Left renal cortex interstitium (tissue), 4 donors: ENCODE data around the gene KLK5. TPM values are rescaled to one million over a fixed set of nuclear protein-coding genes. Genes with fewer than 3 reads are reported as not detected.

Experiments used
- DNase-seq, 4 donors: peaks; one replicate each; pipeline ENCODE4 v3.0.0-alpha.2; 2013; ENCODE audit warnings: low read depth in 4 of 4, low spot score in 2 of 4, missing footprints in 1 of 4
- polyA plus RNA-seq, 4 donors: library from polyadenylated mRNA; unstranded; fragments of 120-200 nt; gene quantifications; one replicate each; pipeline ENCODE4 v1.2.1, GENCODE V29; 2013; ENCODE audit not compliant: insufficient read length in 4 of 4

KLK5 gene
- polyA plus RNA-seq, 4 donors, result 1.2 to 2.5 (median 1.5) TPM

DNA sequence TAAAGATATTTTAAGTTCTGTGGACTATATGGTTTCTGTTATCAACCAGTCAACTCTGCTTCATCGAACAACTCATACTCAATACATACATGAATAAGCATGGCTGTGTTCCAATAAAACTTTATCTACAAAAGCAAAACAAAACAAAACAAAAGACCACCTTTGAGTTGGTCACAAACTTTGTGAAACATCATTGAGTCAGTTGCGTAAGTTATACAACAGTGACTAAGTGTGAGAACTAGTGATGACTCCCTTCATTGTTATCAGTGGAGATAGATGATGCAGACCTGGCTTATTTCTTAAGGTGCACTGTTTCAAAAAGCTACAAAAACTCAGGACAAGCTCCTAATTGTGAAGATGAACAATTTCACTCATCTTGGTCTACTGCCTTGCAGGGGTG, 27.1 kb downstream of the KLK5 start:
- DNase-seq, result no peak

DNA sequence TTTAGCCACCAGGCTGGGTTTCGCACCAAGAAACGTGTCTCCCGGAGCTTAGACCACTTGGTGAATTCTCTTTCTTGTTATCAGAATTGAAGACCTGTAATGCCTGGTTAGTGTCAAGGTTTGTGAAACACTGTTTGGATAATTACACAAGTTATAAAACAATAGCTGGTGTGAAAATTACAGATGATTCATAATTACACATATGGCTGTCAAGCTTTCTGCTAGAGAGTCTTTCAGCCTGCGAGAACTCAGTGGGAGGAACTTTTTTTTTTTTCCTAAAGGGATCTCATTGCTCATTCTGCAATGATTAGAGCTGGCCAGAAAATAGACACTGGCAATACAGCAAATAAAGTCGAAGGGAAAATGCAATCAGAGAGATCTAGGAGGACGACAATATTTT, 28.3 kb downstream of the KLK5 start:
- DNase-seq, result no peak

DNA sequence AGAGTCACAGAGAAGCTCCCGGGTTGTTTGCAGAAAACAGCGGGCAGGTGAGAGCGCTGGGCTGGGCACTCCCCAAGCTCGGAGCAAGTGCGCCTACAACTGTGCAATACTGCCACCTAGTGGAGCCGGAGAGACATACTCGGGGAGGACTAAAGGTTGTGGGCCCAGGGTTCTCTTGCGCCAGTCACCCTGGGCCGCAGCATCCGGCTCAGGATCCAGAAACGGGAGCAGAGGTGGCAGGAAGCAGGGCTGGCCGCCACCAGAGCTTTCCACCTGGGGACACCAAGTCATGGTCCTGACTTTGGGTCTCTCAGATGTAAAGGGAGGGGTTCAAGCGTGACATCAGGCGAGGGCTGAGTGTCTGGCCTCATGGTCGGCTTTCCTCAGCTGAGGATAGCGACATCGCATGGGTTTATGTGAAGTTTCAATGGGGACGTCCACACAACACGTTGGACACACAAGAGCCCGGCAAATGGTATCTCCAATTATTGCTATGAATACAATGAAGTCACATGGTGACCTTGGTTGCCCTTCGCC, 30.5 kb downstream of the KLK5 start:
- peak in 3 of 4 donors; percentile 50 to 80 (median 58) for DNase-seq

DNA sequence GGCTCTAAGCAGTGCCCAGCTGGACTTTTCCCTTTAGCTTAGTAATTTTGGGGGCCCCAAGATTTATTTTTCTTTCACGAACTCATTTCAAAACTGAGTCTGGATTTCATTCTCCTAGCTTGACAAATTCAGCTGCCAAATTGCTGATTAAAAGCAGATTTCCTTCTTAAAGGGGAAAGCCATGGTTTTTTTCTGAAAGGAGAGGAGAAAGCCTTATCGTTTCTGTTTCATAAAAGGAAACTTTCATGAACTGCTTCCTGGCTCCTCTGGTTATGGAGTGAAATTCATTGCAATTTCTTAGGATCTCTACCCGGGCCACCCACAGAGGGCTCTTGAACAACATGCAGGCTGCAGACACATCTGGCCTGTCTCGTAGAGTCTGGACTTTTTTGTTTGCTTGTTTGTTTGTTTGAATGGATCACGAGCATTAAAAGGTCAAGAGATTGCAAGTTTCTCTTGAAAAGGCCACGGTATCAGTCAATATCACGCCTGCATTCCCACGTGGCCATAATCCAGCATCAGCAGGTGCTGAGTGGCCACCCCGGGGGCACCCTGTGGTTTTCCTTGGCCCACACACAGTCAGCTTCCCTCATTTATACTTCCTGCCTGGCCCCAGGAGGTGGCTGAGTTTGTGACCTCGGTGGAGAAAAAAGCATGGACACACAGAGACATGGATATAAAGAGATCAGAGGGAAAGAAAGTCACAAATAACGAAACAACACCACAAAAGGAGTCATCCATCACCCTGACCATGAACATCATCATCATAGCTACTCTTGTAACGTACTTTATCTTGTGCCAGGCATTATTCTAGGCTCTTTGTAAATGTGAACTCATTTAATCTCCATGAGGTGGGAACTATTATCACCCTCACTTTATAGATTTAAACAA, 31.2 kb downstream of the KLK5 start:
- DNase-seq, result no peak

DNA sequence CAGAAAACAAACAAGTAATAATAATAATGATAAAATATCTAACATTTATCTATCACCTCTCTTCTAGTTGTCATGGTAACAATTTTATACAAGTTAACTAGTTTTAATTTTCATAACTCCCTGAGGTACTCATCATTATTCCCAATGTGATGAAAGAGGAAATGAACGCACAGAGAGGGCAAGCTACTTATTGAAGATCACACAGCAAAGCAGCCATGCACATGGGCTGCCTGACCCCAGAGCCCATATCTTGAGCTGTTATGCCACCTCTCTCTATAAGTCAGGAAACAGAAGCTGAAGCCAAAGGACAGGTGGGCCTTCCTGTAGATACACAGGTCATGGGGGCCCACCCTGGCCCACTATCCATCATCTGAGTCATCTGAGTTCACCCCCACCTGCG, 36.8 kb downstream of the KLK5 start:
- no peak for DNase-seq

DNA sequence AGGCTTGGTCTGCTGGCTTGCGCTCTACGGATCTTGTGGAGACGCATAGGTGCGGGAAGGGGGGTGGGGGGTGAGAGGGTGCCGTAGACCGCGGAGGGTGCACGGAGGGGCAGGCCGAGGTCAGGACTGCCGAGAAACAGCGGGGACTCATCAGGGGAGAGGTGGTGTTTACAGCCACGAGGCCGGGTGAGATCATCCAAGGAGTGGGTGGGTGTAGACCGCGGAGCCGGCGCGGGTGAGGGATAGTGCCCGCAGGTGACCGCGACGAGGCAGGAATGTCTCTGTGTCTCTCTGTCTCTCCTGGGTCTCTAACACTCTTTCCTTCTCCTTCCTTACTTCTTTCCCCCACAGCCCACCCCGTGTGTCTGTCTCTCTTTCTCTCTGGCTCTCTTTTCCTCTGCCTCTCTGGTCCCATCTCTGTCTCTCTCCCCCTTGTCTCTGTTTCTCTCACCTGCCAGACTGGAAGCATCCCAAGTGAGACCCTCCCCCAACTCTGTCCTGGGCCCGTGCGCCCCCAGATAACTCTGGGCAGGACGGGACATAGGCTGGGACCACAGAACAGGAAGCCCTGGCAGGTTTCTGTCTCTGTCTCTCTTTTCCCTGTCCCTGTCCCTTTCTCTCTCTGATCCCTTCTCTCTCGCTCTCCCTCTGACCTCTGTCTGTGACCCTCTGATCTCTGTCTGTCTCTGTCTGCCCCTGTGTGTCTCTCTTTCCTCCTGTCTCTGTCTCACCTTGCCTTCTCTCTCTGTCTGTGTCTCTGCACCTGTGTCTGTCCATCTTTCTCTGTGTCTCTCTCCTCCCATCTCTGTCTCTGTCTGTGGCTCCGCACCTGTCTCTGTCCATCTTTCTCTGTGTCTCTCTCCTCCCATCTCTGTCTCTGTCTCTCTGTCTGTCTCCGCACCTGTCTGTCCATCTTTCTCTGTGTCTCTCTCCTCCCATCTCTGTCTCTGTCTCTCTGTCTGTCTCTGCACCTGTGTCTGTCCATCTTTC, 39.8 kb downstream of the KLK5 start:
- no peak for DNase-seq

DNA sequence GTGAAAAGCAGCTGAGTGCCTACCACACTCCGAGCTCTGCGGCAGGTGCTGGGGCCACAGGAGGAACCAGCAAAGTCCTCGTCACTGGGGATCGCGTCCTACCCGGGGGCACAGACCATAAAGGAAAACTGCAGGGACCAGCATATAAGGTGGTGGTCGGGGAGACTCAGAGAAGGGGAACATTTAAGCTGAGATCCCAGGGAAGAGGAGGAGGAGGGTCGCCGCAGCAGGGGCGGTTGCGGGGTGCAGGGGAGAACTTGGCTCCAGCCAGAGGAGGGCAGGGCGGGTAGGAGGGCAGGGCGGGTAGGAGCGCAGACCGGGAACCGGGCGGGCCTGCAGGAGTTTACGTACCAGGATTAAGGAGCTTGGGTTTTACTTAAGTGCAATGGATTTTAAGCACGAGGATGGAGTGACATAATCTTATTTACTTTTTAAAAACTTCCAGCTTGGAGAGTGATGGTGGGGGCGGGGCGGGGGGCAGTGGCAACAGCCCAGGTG, 40.7 kb downstream of the KLK5 start:
- no peak for DNase-seq

DNA sequence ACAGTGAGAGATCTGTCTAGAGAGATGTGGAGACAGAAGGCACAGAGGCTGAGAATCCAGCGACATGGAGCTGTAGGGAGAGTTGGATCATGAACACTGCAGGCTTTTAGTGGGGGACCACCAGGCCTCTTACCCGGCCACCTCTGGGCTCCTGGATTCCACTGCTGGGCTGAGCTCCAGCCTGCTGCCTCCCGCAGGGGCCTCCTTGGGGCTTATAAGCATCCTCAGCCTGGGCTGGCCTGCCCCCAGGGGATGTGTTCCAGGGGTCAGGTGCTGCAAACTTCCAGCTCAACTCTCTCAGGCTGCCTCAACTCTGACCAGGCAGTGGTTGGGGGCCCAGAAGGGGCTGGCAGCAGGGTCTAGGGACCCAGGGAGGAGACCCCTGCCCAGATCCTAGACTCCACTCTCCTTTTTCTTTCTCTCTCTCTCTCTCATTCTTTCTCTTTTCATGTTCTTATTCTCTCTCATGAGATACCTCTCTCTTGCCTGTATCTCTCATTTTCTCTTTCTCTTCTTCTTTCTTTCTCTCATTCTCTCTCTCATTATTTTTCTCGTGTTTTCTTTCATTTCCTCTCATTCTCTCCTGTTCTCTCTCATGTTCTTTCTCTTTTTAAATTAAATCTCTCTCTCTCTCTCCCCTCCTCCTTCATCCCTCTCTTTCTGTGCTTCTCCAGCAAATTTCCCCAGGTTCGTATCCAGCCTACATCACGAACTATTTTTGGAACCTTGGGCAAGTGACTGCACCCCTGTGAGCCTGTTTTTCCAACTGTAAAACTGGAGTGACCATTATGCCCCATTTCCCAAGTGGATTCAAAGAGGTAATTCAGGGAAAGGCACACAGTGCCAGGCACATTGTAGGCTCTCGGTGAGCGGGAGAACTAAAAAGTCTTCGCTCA, 41.4 kb downstream of the KLK5 start, which contains the start of gene KLK4:
KLK4 (minus strand) TSS at position 190 of the 896 bp plus-strand sequence. CDS start 657 bp downstream, outside the sequence.
- no peak for DNase-seq

DNA sequence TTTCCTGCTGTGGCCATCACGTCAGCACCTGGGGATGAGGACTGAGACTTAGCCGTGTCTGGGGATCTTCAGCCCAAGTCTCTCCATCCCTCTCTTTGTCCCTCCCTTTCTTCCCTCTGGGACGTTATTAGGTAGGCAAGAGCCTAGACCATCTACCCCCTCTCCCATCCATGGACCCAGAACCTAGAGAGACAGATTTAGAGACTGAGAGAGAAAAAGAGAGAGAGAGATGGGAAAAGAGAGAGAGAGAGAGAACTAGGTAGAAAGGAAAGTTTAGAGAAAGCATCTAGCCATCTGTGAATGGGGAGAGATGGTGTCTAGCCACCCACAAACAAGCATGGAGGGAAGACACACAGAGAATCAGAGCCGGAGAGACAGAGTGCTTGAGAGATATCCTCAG, 42.1 kb downstream of the KLK5 start:
- no peak for DNase-seq

DNA sequence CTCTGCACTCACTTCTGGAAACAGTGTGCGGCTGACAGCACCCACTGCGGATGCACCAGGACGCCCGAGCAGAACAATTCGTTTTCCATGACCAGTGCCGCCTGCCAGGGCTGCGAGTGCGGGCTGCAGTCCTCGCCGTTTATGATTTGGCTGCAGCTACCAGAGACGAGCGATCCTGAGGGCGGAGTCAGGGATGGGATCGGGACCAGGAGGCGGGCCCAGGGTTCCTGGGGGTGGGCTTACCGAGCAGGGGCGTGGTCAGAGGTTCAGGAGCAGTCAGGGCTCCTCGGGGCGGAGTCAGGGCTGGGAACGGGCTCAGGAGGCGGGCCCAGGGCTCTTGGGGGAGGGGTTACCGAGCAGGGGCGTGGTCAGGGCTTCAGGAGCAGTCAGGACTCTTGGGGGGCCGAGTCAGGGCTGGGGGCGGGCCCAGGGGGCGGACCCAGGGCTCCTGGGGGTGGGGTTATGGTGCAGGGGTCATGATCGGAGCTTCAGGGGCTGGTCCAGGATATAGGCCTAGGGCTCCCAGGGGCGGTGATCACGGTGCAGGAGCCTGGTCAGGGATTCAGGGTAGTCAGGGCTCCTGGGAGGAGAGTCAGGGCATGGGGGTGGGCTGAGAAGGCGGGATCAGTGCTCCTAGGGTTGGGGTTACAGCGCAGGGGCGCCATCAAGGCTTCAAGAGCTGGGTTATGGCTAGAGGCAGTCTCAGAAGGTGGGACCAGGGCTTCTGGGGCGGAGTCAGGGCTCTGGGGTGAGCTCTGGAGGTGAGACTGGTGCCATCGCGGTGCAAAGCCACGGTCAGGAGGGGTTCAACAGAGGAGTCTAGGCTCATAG, 43.4 kb downstream of the KLK5 start:
- DNase-seq, result peak in 1 of 4 donors; percentile 36

DNA sequence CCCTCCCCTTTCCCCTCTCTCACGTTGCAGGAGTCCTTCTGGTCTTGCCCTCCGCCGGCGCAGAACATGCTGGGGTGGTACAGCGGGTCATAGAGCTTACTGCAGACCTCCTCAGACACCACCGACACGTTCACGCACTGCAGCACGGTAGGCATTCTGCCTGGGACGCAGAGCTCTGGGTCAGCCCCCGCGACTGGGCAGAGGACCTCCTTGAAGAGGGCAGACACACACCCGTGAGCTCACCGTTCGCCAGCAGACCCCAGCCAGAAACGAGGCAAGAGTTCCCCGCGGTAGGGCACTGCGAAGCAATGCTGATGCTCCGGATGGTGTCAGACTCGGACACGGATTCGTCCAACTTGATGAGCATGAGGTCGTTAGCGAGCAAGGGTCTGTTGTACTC, 44.5 kb downstream of the KLK5 start:
- DNase-seq, result no peak

DNA sequence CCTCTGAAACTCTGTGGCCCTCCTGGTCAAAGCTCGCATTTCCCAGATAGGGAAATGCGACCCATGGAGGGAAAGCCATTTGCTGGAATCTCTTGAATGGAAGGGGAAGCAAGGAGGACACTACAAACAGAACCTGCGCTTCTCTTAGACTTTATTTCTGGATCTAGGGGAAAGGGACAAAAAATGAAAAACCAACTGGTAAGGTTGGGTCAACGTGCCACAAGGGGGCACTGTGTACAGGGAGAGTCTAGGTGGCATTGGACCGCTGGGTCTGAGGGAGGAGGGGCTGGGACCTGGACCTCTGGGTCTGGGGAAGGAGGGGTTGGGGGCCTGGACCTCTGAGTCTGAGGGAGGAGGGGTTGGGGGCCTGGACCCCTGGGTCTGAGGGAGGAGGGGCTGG, 46.6 kb downstream of the KLK5 start:
- DNase-seq, result no peak

DNA sequence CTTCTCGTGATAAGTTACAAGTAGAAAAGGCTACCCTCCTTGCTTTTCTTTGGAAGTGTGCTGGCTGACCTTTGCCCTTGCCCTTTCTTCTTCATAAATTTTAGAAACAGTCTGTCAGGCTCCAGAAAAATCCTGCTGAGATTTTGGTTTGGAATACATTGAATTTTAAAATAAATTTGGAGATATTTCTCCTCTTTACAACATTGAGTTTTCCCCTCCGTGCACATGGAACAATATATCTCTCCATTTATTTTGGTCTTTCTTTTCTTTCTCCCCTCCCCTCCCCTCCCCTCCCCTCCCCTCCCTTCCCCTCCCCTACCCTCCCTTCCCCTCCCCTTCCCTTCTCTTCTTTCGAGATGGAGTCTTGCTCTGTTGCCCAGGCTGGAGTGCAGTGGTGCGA, 50.2 kb downstream of the KLK5 start:
- no peak for DNase-seq

DNA sequence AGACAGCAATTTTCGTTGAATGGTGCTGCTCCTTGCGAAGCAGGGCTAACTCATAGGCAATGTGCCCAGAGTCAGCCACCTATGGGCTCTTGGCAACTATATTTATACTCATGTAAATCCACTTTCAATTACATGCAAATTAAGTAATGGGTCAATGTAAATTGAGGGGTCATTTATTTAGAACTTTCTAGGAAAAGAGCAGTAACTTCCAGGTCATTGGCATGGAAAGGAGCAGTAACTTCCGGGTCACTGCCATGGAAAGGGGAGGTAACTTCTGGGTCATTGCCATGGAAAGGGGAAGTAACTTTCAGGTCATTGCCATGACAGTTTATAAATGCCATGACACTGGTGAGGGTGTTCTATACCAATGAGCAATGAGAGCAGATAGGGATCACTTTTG, 53.3 kb downstream of the KLK5 start:
- DNase-seq, result no peak

DNA sequence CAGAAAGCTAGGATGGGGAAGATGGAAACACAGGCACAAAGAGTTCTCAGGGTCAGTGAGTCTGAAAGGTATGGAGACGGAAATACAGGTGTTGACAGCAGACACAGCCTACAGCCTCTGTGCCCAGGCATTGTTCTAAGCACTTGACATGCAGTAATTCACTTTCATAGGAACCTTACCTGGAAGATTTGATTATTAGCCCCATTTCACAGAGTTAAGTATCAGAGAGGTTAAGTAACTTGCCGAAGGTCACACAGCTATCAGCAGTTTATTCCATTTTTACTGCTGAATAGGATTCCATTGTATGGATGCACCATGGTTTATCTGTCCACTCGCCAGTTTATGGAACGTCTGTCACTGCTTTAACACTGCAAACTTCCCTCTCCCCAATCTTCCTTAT, 54.8 kb downstream of the KLK5 start:
- DNase-seq, result no peak

DNA sequence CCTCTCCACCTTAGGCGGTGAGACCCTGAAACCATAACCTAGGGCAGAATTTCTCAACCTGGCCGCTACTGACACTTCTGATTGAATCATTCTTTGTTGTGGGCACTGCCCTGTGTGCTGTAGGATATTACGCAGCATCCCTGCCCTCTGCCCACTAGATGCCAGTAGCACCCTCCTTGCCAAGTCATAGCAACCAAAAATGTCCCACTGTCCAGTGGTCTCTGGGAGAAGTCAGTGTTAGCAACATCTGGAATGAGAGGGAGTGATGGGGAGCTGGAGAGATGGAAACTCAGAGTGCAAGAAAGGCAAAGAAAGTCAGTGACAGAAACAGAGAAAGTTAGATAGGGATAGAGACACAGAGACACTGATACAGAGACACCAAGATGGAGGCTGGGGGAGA, 55.2 kb downstream of the KLK5 start:
- no peak for DNase-seq

DNA sequence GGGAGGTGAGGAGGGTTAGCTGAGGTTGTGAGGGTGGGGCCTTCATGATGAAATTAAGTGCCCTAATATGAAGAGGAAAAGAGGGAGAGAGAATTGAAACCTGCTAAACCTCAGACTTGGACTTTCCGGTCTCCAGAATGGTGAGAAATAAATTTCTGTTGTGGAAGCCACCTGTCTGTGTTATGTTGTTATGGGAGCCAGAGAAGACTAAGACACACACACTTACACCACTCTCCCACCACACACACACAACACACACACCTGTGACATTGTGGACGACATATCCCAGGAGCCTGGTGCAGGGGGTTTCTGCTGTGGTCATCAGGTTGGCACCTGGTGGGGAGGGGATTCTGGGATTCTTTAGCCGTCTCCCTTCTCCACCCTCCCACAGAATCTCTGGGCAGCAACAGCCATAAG, 55.6 kb downstream of the KLK5 start:
- no peak for DNase-seq

DNA sequence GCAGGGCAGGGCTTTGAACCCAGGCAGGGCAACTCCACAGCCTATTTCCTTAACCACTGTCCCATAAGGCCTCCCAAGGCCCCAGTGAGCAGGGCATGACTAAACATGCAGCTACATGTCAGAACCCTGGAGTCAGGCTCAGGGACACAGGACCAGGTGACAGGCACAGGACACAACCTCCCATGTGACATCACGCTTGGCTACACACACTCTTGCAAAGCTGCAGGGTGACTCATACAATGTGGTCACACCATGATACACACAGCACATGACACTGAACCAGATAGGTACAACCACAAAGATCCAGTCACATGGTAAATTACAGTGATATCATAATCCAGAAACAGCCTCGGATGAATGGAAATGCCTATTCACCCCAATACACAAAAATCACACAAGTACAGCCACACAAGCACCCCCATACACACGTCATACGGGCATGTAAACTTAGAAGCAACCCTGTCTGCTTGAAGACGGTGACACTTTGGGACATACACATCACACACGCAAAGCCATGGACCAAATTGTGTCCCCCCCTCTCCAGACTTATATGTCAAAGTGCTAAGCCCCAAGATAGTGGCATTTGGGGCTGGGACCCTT, 56.1 kb downstream of the KLK5 start:
- DNase-seq, result peak in 2 of 4 donors; percentile 23 to 44
